Measurements from ENCODE around the gene CACNA1D. TPM values are rescaled to one million over a fixed set of nuclear protein-coding genes. Genes with fewer than 3 reads are reported as not detected.

CACNA1D gene
- polyA plus RNA-seq, 1 experiment = 0.15 TPM

- ChIA-PET POLR2A (no interaction called here), CTCF (no interaction called here)
- no peak for TF ChIP-seq CTCF (IDR thresholded peaks at IDR 0.05; ENCODE audit: insufficient read depth, low read depth, low read length)
- no peak for DNase-seq (ENCODE audit: low read depth)
- H3K4me3 ChIP-seq (ENCODE audit: low read depth, low read length) = no peak overlapping the region
- H3K36me3 ChIP-seq (ENCODE audit: control insufficient read depth, insufficient read depth, low read length) = no peaks in the 10 kb centered on the region
- H3K27me3 ChIP-seq (ENCODE audit: control insufficient read depth, insufficient read depth, low read length) = no peaks in the 10 kb centered on the region
Measured at GRCh38 chr3:53604232-53604631, 109.8 kb downstream of the CACNA1D start.

- no peaks in the 10 kb centered on the region for H3K36me3 ChIP-seq (ENCODE audit: control insufficient read depth, insufficient read depth, low read length)
- H3K27me3 ChIP-seq (ENCODE audit: control insufficient read depth, insufficient read depth, low read length) = no peaks in the 10 kb centered on the region
- H3K4me3 ChIP-seq (ENCODE audit: low read depth, low read length) = no peak overlapping the region
- no peak for TF ChIP-seq CTCF (IDR thresholded peaks at IDR 0.05; ENCODE audit: insufficient read depth, low read depth, low read length)
- ChIA-PET POLR2A (no interaction called here), CTCF (no interaction called here)
- DNase-seq (ENCODE audit: low read depth) = no peak
Measured at GRCh38 chr3:53606793-53607192, 112.4 kb downstream of the CACNA1D start.

- POLR2A ChIA-PET = no interaction called here
- H3K36me3 ChIP-seq (ENCODE audit: control insufficient read depth, insufficient read depth, low read length) = no peaks in the 10 kb centered on the region
- CTCF ChIA-PET = no interaction called here
Measured at GRCh38 chr3:53612508-53612907, 118.1 kb downstream of the CACNA1D start.

GRCh38 chr3:53613125-53613524 is 118.7 kb downstream of the CACNA1D start:
- no peaks in the 10 kb centered on the region for H3K27me3 ChIP-seq (ENCODE audit: control insufficient read depth, insufficient read depth, low read length)
- ChIA-PET POLR2A (no interaction called here), CTCF (no interaction called here)
- DNase-seq (ENCODE audit: low read depth) = no peak
- no peak for TF ChIP-seq CTCF (IDR thresholded peaks at IDR 0.05; ENCODE audit: insufficient read depth, low read depth, low read length)
- no peak overlapping the region for H3K4me3 ChIP-seq (ENCODE audit: low read depth, low read length)
- H3K36me3 ChIP-seq (ENCODE audit: control insufficient read depth, insufficient read depth, low read length) = no peaks in the 10 kb centered on the region

More at GRCh38 chr3:53612508-53612907, 118.1 kb downstream of the CACNA1D start:
- TF ChIP-seq CTCF (IDR thresholded peaks at IDR 0.05; ENCODE audit: insufficient read depth, low read depth, low read length) = no peak
- H3K27me3 ChIP-seq (ENCODE audit: control insufficient read depth, insufficient read depth, low read length) = no peaks in the 10 kb centered on the region
- no peak overlapping the region for H3K4me3 ChIP-seq (ENCODE audit: low read depth, low read length)
- DNase-seq (ENCODE audit: low read depth) = no peak

GRCh38 chr3:53614307-53614706 is 119.9 kb downstream of the CACNA1D start:
- DNase-seq (ENCODE audit: low read depth) = no peak
- CTCF ChIA-PET = no interaction called here
- POLR2A ChIA-PET = no interaction called here
- no peak overlapping the region for H3K4me3 ChIP-seq (ENCODE audit: low read depth, low read length)
- no peaks in the 10 kb centered on the region for H3K27me3 ChIP-seq (ENCODE audit: control insufficient read depth, insufficient read depth, low read length)
- H3K36me3 ChIP-seq (ENCODE audit: control insufficient read depth, insufficient read depth, low read length) = no peaks in the 10 kb centered on the region
- no peak for TF ChIP-seq CTCF (IDR thresholded peaks at IDR 0.05; ENCODE audit: insufficient read depth, low read depth, low read length)
